ENCODE data around the gene RPN2.

- TF ChIP-seq EZH2 (IDR thresholded peaks at IDR 0.05; ENCODE audit: low read length, unreplicated experiment), result no peak
- TF ChIP-seq, protein P1, sequence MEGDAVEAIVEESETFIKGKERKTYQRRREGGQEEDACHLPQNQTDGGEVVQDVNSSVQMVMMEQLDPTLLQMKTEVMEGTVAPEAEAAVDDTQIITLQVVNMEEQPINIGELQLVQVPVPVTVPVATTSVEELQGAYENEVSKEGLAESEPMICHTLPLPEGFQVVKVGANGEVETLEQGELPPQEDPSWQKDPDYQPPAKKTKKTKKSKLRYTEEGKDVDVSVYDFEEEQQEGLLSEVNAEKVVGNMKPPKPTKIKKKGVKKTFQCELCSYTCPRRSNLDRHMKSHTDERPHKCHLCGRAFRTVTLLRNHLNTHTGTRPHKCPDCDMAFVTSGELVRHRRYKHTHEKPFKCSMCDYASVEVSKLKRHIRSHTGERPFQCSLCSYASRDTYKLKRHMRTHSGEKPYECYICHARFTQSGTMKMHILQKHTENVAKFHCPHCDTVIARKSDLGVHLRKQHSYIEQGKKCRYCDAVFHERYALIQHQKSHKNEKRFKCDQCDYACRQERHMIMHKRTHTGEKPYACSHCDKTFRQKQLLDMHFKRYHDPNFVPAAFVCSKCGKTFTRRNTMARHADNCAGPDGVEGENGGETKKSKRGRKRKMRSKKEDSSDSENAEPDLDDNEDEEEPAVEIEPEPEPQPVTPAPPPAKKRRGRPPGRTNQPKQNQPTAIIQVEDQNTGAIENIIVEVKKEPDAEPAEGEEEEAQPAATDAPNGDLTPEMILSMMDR (conservative IDR thresholded peaks at IDR 0.05; ENCODE audit: low read depth, low read length), result no peak
Observed at GRCh38 chr20:37198932-37199660, 20.0 kb downstream of the RPN2 start.

All from PC-3 (cell line).